Immature natural killer cell (primary cell): ENCODE data around the gene ITGB5. TPM values are rescaled to one million over a fixed set of nuclear protein-coding genes. Genes with fewer than 3 reads are reported as not detected.
A peak's percentile ranks its signal among the peaks of the same experiment; 100 is the strongest.

Experiments used
- DNase-seq, 3 donors: peaks; one replicate each; pipeline ENCODE4 v3.0.0; 2022; ENCODE audit warnings: mixed read lengths in 1 of 3
- H3K27ac Mint-ChIP-seq, 6 donors: one replicate each; pipeline ENCODE4 v1.8.0; 2020; ENCODE audit warnings: mixed read lengths in 6 of 6, mild to moderate bottlenecking in 5 of 6, inconsistent platforms in 4 of 6, moderate library complexity in 3 of 6
- H3K27me3 Mint-ChIP-seq, 3 donors: one replicate each; pipeline ENCODE4 v1.8.0; 2020 to 2021; ENCODE audit warnings: low read depth in 3 of 3, mild to moderate bottlenecking in 3 of 3, mixed read lengths in 3 of 3, moderate library complexity in 3 of 3, inconsistent platforms in 1 of 3
- H3K36me3 Mint-ChIP-seq, 3 donors: one replicate each; pipeline ENCODE4 v1.8.0; 2020; ENCODE audit warnings: mixed read lengths in 3 of 3, inconsistent platforms in 2 of 3, mild to moderate bottlenecking in 2 of 3
- H3K4me1 Mint-ChIP-seq, 2 donors: one replicate each; pipeline ENCODE4 v1.8.0; 2020; ENCODE audit warnings: inconsistent platforms in 2 of 2, mild to moderate bottlenecking in 2 of 2, mixed read lengths in 2 of 2, moderate library complexity in 1 of 2
- H3K4me3 Mint-ChIP-seq, 5 donors: one replicate each; pipeline ENCODE4 v1.8.0; 2020; ENCODE audit warnings: mild to moderate bottlenecking in 5 of 5, mixed read lengths in 5 of 5, inconsistent platforms in 3 of 5, moderate library complexity in 3 of 5
- H3K9me3 Mint-ChIP-seq, 6 donors: one replicate each; pipeline ENCODE4 v1.8.0; 2020; ENCODE audit warnings: mild to moderate bottlenecking in 6 of 6, mixed read lengths in 6 of 6, inconsistent platforms in 4 of 6, moderate library complexity in 3 of 6
- polyA plus RNA-seq, 3 donors: library from polyadenylated mRNA; unstranded; fragments of 300-500 nt; fragmentation: Illumina TruSeq; gene quantifications; one replicate each; pipeline ENCODE4 v1.2.3, GENCODE V29; 2021

ITGB5 gene
- polyA plus RNA-seq, 3 donors from 2014 or later = 0.52 to 1.1 TPM; not detected in 1

DNA sequence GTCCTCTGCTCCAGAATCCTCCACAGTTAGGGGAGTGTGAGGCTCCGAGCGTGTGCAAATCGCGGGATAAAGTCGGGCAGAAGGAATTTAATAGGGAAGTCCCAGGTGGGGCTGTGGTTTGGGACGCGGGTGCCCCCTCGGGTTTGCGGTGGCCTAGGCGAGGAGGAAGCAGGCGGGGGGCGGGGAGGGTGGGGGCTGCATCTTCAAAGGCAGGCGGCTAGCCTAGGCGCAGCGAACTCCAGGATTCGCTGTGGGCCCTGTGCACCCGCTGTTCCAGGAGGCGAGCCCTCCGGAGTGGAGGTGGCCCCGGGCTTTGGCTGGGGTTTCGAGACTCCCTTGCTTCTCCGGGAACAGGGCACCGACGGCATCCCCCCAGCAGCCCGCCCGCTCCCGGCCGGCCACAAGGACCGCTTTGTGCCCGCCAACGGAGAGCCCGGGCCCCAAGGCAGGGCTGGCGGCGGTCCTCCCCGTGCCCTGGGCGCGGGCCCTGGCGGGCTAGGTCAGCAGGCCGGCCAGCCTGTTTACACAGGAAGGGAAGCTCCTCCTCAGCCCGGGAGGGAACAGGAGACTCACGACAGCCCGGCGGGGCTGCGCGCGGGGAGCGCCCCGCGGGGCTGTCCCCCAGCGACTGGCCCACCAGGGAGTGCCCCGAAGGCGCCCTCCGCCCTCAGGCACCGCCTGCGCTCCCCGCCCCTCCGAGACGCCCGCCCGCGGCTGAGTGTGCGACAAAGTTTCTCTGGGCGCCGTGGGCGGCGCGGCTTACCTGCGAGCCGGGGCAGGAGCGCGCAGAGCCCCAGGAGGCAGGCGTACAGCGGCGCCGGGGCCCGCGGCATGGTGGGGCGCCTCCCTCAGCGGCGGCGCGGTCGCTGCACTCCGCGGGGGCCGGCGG is 753 bp downstream of the ITGB5 start:
- peak overlapping the region; percentile 56 to 80 (median 72) for H3K4me3 Mint-ChIP-seq
- H3K27ac Mint-ChIP-seq = no peak overlapping the region
- DNase-seq = peak in 1 of 3 donors; percentile 8
- H3K36me3 Mint-ChIP-seq = no peaks in the 10 kb centered on the region
- H3K4me1 Mint-ChIP-seq = peaks cover 6 to 7% of the 10 kb centered on the region in 2 donors
- H3K27me3 Mint-ChIP-seq = peaks cover 12 to 35% (median 13%) of the 10 kb centered on the region in 3 donors
- no peaks in the 10 kb centered on the region for H3K9me3 Mint-ChIP-seq

DNA sequence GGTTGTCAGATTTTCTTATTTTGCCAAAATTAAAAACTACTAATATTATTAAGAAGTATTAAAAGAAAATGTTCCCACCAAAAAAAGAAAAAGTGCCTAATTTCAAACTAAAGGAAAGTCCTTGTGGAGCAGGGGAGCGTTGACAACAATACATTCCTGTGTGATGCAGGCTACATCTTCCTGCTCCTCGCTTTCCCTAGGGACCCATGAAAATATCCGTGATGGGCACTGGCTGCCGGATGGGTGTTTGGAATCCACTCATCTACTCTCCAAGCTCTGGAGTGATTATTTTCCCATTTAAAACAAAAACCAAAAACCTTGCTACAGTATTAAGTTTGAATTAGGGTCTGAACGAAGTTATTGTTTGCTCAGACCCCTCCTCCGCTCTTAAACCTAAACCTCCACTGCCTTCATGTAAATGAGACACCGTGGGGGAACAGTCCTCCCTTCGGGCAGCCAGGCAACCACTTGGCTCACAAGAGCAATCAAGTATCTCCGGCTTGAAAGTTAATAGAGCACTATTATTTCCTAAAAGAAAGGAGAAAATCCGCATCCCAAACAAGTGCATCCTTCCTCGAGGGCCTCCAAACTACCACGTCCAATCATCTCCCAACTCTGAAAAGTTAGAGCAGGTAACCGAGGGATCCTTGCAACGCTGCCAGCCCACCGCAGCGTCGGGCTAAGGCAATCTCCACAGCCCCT is 1.5 kb downstream of the ITGB5 start:
- H3K27me3 Mint-ChIP-seq = peaks cover 12 to 35% (median 13%) of the 10 kb centered on the region in 3 donors

DNA sequence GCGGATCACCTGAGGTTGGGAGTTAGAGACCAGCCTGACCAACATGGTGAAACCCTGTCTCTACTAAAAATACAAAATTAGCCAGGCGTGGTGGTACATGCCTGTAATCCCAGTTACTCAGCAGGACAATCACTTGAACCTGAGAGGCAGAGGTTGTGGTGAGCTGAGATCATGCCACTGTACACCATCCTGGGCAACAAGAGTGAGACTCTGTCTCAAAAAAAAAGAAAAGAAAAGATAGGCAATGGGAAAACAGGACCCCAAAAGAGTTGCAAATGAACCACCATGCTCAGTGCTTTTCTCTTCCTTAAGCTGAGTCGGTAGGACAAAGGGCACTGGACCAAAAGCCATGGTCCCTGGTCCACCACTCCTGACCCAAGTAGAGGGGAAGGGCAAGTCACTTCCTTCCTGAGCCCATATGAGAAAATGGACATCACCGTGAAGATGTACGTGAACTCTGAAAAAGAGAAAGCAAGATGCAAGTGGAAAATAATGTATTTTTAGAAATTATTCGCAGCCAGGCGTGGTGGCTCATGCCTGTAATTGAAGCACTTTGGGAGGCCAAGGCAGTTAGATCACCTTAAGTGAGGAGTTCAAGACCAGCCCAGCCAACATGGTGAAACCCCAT is 2.6 kb downstream of the ITGB5 start:
- H3K9me3 Mint-ChIP-seq = no peaks in the 10 kb centered on the region
- no peak for DNase-seq
- peak overlapping the region in 3 of 5 donors; percentile 11 to 49 (median 29) for H3K4me3 Mint-ChIP-seq
- no peaks in the 10 kb centered on the region for H3K36me3 Mint-ChIP-seq
- peaks cover 9 to 35% (median 13%) of the 10 kb centered on the region in 3 donors for H3K27me3 Mint-ChIP-seq
- no peak overlapping the region for H3K27ac Mint-ChIP-seq
- H3K4me1 Mint-ChIP-seq = peaks cover 6 to 7% of the 10 kb centered on the region in 2 donors

More for the DNA sequence above, 1.5 kb downstream of the ITGB5 start:
- Mint-ChIP-seq H3K27ac (no peak overlapping the region), H3K4me3 (peak overlapping the region; percentile 56 to 80 (median 72)), H3K36me3 (no peaks in the 10 kb centered on the region), H3K4me1 (peaks cover 6 to 7% of the 10 kb centered on the region in 2 donors), H3K9me3 (no peaks in the 10 kb centered on the region)
- no peak for DNase-seq

DNA sequence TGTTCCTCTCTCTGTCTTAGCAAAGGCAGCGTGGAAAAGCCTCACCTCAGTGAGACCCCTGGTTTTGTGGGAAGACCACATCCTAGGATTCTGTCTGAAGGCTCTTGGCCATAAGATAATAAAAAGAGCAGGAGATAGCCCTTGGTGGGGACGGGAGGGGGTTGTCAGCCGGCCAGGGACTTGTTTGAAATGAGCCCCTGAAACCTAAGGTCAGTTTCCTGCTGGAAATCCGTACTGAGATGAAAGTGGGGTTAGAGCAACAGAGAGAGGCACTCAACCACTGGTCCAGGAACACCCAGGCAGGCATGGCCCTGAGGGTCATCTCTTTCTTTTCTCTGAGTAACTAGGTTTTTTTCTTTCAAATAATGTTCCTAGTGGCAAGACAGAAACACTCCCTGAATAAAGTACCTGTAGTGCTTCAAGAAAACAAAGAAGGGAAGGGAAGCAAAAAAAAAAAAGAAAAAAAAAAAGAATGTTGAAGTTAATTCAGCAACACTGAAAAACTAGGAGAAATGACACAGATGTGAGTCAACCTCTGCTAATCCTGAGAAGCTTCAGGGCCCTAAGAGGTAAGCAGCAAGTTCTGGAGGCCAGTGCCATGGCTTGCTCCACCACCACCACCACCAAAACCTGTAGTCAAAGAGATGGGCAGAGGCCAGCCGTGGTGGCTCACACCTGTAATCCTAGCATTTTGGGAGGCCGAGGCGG is 3.2 kb downstream of the ITGB5 start:
- no peaks in the 10 kb centered on the region for H3K9me3 Mint-ChIP-seq
- peaks cover 7 to 11% of the 10 kb centered on the region in 2 donors for H3K4me1 Mint-ChIP-seq
- peaks cover 9 to 35% (median 13%) of the 10 kb centered on the region in 3 donors for H3K27me3 Mint-ChIP-seq
- no peak overlapping the region for H3K27ac Mint-ChIP-seq
- H3K4me3 Mint-ChIP-seq = no peak overlapping the region
- H3K36me3 Mint-ChIP-seq = no peaks in the 10 kb centered on the region
- no peak for DNase-seq

DNA sequence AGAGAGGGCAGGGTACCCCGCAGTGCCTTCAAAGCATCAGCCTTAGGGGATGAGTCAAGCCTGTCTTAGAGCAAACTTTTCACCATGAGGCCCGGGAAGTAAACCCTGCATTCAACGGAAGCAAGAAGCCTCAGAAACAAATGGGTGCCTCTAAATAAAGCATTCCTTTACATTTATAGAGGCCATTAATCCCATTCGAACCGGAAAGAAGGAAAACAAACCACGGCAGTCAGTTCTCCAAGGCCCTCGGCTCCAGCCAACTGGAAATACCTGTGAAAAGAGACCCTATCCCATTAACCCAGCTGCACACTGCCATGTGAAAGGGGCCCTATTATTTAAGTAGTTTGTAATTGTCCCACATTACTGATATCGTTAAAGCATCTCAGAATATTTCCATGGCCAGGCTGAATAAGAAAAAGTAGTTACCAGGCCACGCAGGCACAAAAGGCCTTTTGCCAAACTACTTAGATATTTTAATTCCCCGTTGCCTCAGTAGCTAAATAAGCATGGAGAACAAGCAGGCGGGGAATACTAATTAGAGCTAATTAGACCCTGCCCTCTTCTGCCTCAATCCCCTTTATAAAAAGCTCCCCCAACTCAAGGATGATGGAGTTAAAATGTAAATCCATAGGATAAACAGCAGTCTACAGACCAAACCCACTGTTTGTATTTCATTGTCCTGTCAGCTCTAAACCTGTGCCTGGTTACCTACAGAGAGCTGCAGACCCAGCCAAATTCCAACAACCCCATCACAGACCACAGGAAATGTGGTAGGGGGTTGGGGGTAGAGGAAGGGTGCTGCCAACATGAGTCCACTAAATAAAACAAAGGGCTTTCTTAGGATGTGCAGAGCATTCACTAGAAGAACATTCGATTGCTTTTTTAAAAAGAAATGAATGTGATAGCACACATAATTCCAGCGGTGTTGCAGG is 4.1 kb downstream of the ITGB5 start:
- Mint-ChIP-seq H3K4me3 (no peak overlapping the region), H3K9me3 (no peaks in the 10 kb centered on the region), H3K27ac (no peak overlapping the region), H3K36me3 (no peaks in the 10 kb centered on the region), H3K27me3 (peaks cover 9 to 33% (median 10%) of the 10 kb centered on the region in 3 donors), H3K4me1 (peaks cover 11 to 17% of the 10 kb centered on the region in 2 donors)
- no peak for DNase-seq

DNA sequence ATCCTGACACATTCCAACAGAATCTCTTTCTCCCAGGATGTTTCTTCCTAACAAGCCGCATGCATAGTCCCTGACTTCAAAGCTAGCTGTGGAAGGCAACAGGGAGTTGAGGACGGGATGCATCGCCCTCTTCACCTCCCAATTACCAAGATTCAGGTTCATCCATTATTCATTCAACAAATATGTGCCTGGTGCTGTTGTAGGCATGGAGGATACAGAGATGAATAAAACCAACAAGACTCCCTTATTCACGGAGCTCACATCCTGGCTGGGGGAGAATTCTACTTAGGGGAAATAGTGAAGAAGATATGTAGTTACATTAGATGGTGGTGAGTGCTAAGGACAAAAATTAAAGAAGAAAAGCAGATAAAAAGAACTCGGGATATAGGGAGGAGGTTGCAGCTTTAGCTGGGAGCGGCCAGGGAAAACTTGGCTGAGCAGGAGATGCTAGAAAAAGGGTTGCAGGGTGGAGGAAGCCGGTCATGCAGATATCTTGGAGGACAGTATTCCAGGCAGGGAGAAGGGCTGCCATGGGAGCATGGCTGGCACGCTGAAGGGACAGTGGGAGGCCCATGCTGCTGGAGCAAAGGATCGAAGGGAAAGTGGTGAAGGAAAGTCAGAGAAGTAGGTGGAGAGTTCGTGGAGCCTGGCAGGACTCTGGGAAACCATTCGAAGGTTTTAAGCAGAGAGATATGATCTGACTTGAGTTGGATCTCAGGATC is 5.0 kb downstream of the ITGB5 start:
- no peak overlapping the region for H3K27ac Mint-ChIP-seq
- no peak overlapping the region for H3K4me3 Mint-ChIP-seq
- DNase-seq = no peak
- no peaks in the 10 kb centered on the region for H3K36me3 Mint-ChIP-seq
- no peaks in the 10 kb centered on the region for H3K9me3 Mint-ChIP-seq
- peaks cover 10 to 17% of the 10 kb centered on the region in 2 donors for H3K4me1 Mint-ChIP-seq
- H3K27me3 Mint-ChIP-seq = peaks cover 7 to 30% (median 9%) of the 10 kb centered on the region in 3 donors

DNA sequence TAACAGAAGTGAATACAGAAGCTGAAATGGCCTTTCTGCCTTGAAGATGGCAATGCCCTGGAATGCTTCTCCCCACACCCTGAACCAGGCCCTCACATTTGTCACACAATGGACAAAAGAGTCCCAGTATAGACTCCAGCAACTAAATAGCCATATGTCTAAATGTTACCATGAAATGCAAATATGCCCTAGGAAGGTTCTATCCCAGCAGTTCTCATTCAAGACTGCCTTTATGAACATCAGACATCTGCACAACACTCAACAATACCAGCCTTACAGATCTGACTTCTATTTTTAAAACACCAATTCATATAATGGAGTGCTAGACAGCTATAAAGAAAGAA is 7.9 kb downstream of the ITGB5 start:
- Mint-ChIP-seq H3K27me3 (peaks cover 4 to 20% (median 5%) of the 10 kb centered on the region in 3 donors), H3K4me1 (peaks cover 6 to 10% of the 10 kb centered on the region in 2 donors), H3K9me3 (no peaks in the 10 kb centered on the region), H3K27ac (no peak overlapping the region), H3K4me3 (no peak overlapping the region), H3K36me3 (no peaks in the 10 kb centered on the region)
- no peak for DNase-seq

DNA sequence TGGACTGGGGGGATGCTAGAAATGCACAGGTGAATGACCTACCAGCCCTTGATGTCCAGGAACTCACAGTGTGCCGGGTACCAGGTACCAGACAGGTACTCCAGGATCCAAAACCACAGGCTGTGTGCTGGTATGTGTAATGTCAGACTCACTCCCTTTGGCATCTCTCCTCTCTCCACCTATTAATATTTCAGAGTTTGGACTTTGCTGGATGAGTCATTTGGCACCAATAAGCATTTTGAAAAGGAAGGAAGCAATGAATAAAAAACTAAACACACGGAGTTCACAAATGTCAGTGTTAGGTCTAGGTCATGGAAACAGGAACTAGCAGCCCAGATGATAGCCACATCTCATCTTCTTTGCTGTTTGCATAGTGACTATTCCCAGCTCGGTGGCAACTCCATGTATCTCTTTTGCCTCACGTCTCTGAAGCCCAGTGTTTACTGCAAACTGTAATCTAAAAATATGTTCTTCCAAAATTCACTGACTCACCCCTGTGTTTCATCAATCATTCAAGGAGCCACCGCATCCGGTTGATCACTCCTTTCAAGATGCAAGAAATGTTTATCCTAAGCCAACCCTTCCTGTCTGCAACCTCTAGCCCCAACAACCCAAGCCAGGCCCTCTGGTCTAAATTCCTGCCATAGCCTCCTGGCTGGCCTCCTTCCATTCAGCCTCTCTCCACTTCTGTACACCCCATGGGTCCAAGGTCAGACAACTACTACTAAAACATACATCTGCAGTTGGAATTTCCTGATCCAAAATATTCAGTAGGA is 8.4 kb downstream of the ITGB5 start:
- H3K36me3 Mint-ChIP-seq = no peaks in the 10 kb centered on the region
- H3K4me3 Mint-ChIP-seq = no peak overlapping the region
- H3K4me1 Mint-ChIP-seq = peaks cover 6 to 10% of the 10 kb centered on the region in 2 donors
- H3K27me3 Mint-ChIP-seq = peaks cover 3 to 14% (median 4%) of the 10 kb centered on the region in 3 donors
- no peak for DNase-seq
- H3K27ac Mint-ChIP-seq = no peak overlapping the region
- no peaks in the 10 kb centered on the region for H3K9me3 Mint-ChIP-seq

DNA sequence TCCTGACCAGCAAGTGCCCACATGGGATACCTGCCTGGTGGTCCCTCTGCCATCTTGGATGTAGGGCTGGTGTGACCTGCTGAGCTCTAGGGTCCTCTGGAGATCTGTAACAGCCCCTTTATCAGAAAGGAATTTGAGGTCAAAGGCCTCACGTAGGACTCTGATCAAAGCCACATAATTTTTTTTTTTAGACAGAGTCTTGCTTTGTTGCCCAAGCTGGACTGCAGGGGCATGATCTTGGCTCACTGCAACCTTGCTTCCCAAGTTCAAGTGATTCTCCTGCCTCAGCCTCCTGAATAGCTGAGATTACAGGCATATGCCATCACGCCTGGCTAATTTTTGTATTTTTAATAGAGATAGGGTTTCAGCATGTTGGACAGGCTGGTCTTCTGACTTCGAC is 9.5 kb downstream of the ITGB5 start:
- Mint-ChIP-seq H3K27ac (no peak overlapping the region), H3K4me3 (no peak overlapping the region), H3K27me3 (peaks cover 0 to 6% (median 0%) of the 10 kb centered on the region in 3 donors), H3K36me3 (no peaks in the 10 kb centered on the region), H3K9me3 (no peaks in the 10 kb centered on the region), H3K4me1 (peaks cover 6 to 10% of the 10 kb centered on the region in 2 donors)
- DNase-seq = no peak

DNA sequence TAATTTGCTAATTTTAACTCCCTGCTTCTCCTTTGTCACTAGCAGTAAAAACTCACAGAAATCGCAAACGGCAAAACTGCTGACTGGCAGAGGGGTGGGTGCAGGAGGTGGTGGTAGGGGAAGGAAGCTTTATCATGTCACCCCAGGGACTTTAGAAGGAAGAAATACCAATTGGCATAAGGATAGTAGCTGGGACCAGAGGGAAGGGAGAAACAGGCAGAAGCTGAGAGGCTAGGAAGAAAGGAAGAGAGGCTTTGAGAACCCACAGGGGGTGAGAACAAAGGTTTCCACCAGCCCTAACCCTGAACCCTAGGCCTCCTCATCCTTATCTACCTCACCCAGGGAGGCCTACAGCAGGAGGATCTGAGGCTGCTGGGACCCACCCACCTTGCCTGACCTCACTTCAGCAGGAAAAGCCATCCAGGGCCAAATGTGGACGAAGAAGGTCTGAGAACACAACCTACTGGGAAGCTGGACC is 10.7 kb downstream of the ITGB5 start:
- H3K27ac Mint-ChIP-seq = no peak overlapping the region
- H3K4me1 Mint-ChIP-seq = peaks cover 6 to 10% of the 10 kb centered on the region in 2 donors
- H3K4me3 Mint-ChIP-seq = no peak overlapping the region
- no peak for DNase-seq
- H3K36me3 Mint-ChIP-seq = no peaks in the 10 kb centered on the region
- H3K27me3 Mint-ChIP-seq = peaks cover 0 to 4% (median 2%) of the 10 kb centered on the region in 3 donors
- no peaks in the 10 kb centered on the region for H3K9me3 Mint-ChIP-seq

DNA sequence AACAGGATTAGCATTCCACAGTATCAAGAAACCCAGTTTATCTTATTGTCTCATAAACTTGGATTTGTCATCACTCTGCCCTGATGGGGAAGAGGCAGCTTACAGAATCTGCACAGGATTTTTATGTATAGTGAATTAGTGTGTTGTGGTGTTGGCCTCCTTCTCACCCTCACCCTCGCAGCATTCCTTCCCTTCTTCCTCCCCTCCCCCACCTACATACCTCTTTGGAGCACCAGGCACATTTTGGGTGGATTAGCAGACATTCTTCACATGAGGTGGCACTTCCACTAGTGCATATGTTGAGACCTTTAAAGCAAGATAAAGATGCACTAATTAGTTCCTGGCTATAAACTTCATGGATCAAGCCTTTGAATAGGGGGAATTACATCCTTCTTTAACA is 13.9 kb downstream of the ITGB5 start:
- H3K27me3 Mint-ChIP-seq = peaks cover 0 to 4% (median 2%) of the 10 kb centered on the region in 3 donors
- H3K4me3 Mint-ChIP-seq = no peak overlapping the region
- no peaks in the 10 kb centered on the region for H3K9me3 Mint-ChIP-seq
- H3K4me1 Mint-ChIP-seq = no peaks in the 10 kb centered on the region
- no peak overlapping the region for H3K27ac Mint-ChIP-seq
- no peak for DNase-seq
- H3K36me3 Mint-ChIP-seq = no peaks in the 10 kb centered on the region
